Activated T-helper 1 cell treated with anti-CD3 and anti-CD28 coated beads, Interleukin-12 subunit alpha, Interleukin-12 subunit beta, Interleukin-2, Interleukin-4 antibody, amounts not matched to agents 30 ng/mL and 10 ng/mL and 1 ng/mL, durations not matched to agents 14 hours and 24 hours and 36 hours (primary cell): ENCODE measurements around the gene ADD2. TPM values are rescaled to one million over a fixed set of nuclear protein-coding genes. Genes with fewer than 3 reads are reported as not detected.
"Not testable (repeated sequence)": the region's sequence is repeated elsewhere in the genome, so short reads cannot be mapped to it uniquely, and the experiment has no call there.

Experiments
- DNase-seq: peaks from one replicate; pipeline ENCODE4 v3.0.0; 2021; ENCODE audit warnings: low spot score
- H3K27ac Mint-ChIP-seq: one replicate; pipeline ENCODE4 v1.8.0; 2021; ENCODE audit warnings: mild to moderate bottlenecking, mixed read lengths
- H3K27me3 Mint-ChIP-seq: one replicate; pipeline ENCODE4 v1.8.0; 2022; ENCODE audit warnings: mild to moderate bottlenecking, moderate library complexity, mixed read lengths; ENCODE audit not compliant: insufficient read depth
- H3K36me3 Mint-ChIP-seq: one replicate; pipeline ENCODE4 v1.8.0; 2021; ENCODE audit warnings: low read depth, mixed read lengths
- H3K4me1 Mint-ChIP-seq: one replicate; pipeline ENCODE4 v1.8.0; 2021; ENCODE audit warnings: low read depth, mixed read lengths
- H3K4me3 Mint-ChIP-seq: one replicate; pipeline ENCODE4 v1.8.0; 2021; ENCODE audit warnings: mild to moderate bottlenecking, moderate library complexity, mixed read lengths
- H3K9me3 Mint-ChIP-seq: one replicate; pipeline ENCODE4 v1.8.0; 2021; ENCODE audit warnings: mixed read lengths
- intact Hi-C: fragments of 100-400 bp; cut with micrococcal nuclease; formaldehyde crosslinking; loops from one replicate; pipeline ENCODE4 v1.15.1; 2024
- total RNA-seq: library from RNA; stranded (reverse); gene quantifications from 2 replicates; pipeline ENCODE4 v1.2.3, GENCODE V29; 2022

Gene ADD2
- total RNA-seq, 1 donor from 2014 or later: 6.9 TPM

GRCh38 chr2:70753902-70754301, 14.1 kb downstream of the ADD2 start:
- DNase-seq: no peak
- intact Hi-C loops: no loop called here
- Mint-ChIP-seq H3K4me3 (no peak overlapping the region), H3K27me3 (peaks cover 2% of the 10 kb centered on the region), H3K4me1 (no peaks in the 10 kb centered on the region), H3K36me3 (no peaks in the 10 kb centered on the region), H3K9me3 (no peaks in the 10 kb centered on the region), H3K27ac (no peak overlapping the region)

- intact Hi-C loops: no loop called here
- peaks cover 3% of the 10 kb centered on the region for H3K9me3 Mint-ChIP-seq
- peaks cover 2% of the 10 kb centered on the region for H3K27me3 Mint-ChIP-seq
- no peak for DNase-seq
- no peak overlapping the region for H3K27ac Mint-ChIP-seq
- no peaks in the 10 kb centered on the region for H3K36me3 Mint-ChIP-seq
- H3K4me3 Mint-ChIP-seq: no peak overlapping the region
- no peaks in the 10 kb centered on the region for H3K4me1 Mint-ChIP-seq
Measured at GRCh38 chr2:70753031-70753430, 15.0 kb downstream of the ADD2 start.

- Mint-ChIP-seq H3K27me3 (peaks cover 2% of the 10 kb centered on the region), H3K4me1 (no peaks in the 10 kb centered on the region), H3K4me3 (no peak overlapping the region), H3K9me3 (peaks cover 5% of the 10 kb centered on the region), H3K36me3 (peaks cover under 1% of the 10 kb centered on the region), H3K27ac (no peak overlapping the region)
- intact Hi-C loops: no loop called here
- no peak for DNase-seq
Measured at GRCh38 chr2:70752396-70752795, 15.6 kb downstream of the ADD2 start.

GRCh38 chr2:70751881-70752280, 16.1 kb downstream of the ADD2 start:
- peaks cover 2% of the 10 kb centered on the region for H3K36me3 Mint-ChIP-seq
- H3K4me3 Mint-ChIP-seq: no peak overlapping the region
- H3K9me3 Mint-ChIP-seq: peaks cover 7% of the 10 kb centered on the region
- H3K4me1 Mint-ChIP-seq: no peaks in the 10 kb centered on the region
- DNase-seq: no peak
- H3K27ac Mint-ChIP-seq: no peak overlapping the region
- intact Hi-C loops: no loop called here
- peaks cover 2% of the 10 kb centered on the region for H3K27me3 Mint-ChIP-seq

- Mint-ChIP-seq H3K27ac (no peak overlapping the region), H3K9me3 (peaks cover 7% of the 10 kb centered on the region), H3K27me3 (no peaks in the 10 kb centered on the region), H3K4me3 (no peak overlapping the region), H3K4me1 (no peaks in the 10 kb centered on the region), H3K36me3 (peaks cover 2% of the 10 kb centered on the region)
- DNase-seq: no peak
- intact Hi-C loops: no loop called here
Measured at GRCh38 chr2:70750320-70750719, 17.7 kb downstream of the ADD2 start.

GRCh38 chr2:70748002-70748784, 19.8 kb downstream of the ADD2 start:
- no peaks in the 10 kb centered on the region for H3K4me1 Mint-ChIP-seq
- DNase-seq: no peak
- peaks cover 3% of the 10 kb centered on the region for H3K27me3 Mint-ChIP-seq
- intact Hi-C loops: no loop called here
- no peak overlapping the region for H3K4me3 Mint-ChIP-seq
- no peak overlapping the region for H3K27ac Mint-ChIP-seq
- peaks cover 2% of the 10 kb centered on the region for H3K36me3 Mint-ChIP-seq
- peaks cover 7% of the 10 kb centered on the region for H3K9me3 Mint-ChIP-seq

GRCh38 chr2:70747284-70747683, 20.7 kb downstream of the ADD2 start:
- Mint-ChIP-seq H3K9me3 (peaks cover 7% of the 10 kb centered on the region), H3K27ac (no peak overlapping the region), H3K36me3 (peaks cover 2% of the 10 kb centered on the region), H3K27me3 (peaks cover 3% of the 10 kb centered on the region), H3K4me3 (no peak overlapping the region), H3K4me1 (no peaks in the 10 kb centered on the region)
- intact Hi-C loops: no loop called here
- DNase-seq: no peak

GRCh38 chr2:70746094-70746974, 21.7 kb downstream of the ADD2 start:
- H3K27me3 Mint-ChIP-seq: peaks cover 3% of the 10 kb centered on the region
- H3K9me3 Mint-ChIP-seq: peaks cover 7% of the 10 kb centered on the region
- no peak overlapping the region for H3K27ac Mint-ChIP-seq
- no peak for DNase-seq
- H3K36me3 Mint-ChIP-seq: peaks cover 2% of the 10 kb centered on the region
- no peak overlapping the region for H3K4me3 Mint-ChIP-seq
- intact Hi-C loops: no loop called here
- H3K4me1 Mint-ChIP-seq: no peaks in the 10 kb centered on the region

GRCh38 chr2:70745276-70745825, 22.6 kb downstream of the ADD2 start:
- intact Hi-C loops: no loop called here
- Mint-ChIP-seq H3K9me3 (peaks cover 7% of the 10 kb centered on the region), H3K36me3 (peaks cover 4% of the 10 kb centered on the region), H3K27me3 (peaks cover 3% of the 10 kb centered on the region), H3K4me3 (no peak overlapping the region), H3K27ac (no peak overlapping the region), H3K4me1 (no peaks in the 10 kb centered on the region)
- DNase-seq: no peak

- DNase-seq: no peak
- intact Hi-C loops: no loop called here
- no peaks in the 10 kb centered on the region for H3K4me1 Mint-ChIP-seq
- peaks cover 3% of the 10 kb centered on the region for H3K27me3 Mint-ChIP-seq
- peaks cover 4% of the 10 kb centered on the region for H3K36me3 Mint-ChIP-seq
- peaks cover 7% of the 10 kb centered on the region for H3K9me3 Mint-ChIP-seq
- no peak overlapping the region for H3K27ac Mint-ChIP-seq
- H3K4me3 Mint-ChIP-seq: no peak overlapping the region
Measured at GRCh38 chr2:70744397-70744796, 23.6 kb downstream of the ADD2 start.

GRCh38 chr2:70743677-70744076, 24.3 kb downstream of the ADD2 start:
- Mint-ChIP-seq H3K36me3 (peaks cover 4% of the 10 kb centered on the region), H3K27me3 (peaks cover 6% of the 10 kb centered on the region), H3K4me3 (no peak overlapping the region), H3K9me3 (peaks cover 7% of the 10 kb centered on the region), H3K4me1 (no peaks in the 10 kb centered on the region), H3K27ac (no peak overlapping the region)
- intact Hi-C loops: no loop called here
- DNase-seq: no peak

- no peak overlapping the region for H3K27ac Mint-ChIP-seq
- H3K9me3 Mint-ChIP-seq: peaks cover 4% of the 10 kb centered on the region
- no peak overlapping the region for H3K4me3 Mint-ChIP-seq
- H3K36me3 Mint-ChIP-seq: peaks cover 4% of the 10 kb centered on the region
- H3K4me1 Mint-ChIP-seq: no peaks in the 10 kb centered on the region
- intact Hi-C loops: no loop called here
- peaks cover 6% of the 10 kb centered on the region for H3K27me3 Mint-ChIP-seq
- no peak for DNase-seq
Measured at GRCh38 chr2:70743068-70743467, 24.9 kb downstream of the ADD2 start.

GRCh38 chr2:70739492-70739891, 28.5 kb downstream of the ADD2 start:
- intact Hi-C loops, H3K9me3 Mint-ChIP-seq, H3K36me3 Mint-ChIP-seq, H3K4me3 Mint-ChIP-seq, DNase-seq, H3K4me1 Mint-ChIP-seq, H3K27me3 Mint-ChIP-seq, H3K27ac Mint-ChIP-seq: not testable (repeated sequence)
